Mammary epithelial cell (primary cell): ENCODE data around the gene SPATA31D3.

ENCODE experiments used
- CTCF ChIP-seq, 2 donors: IDR thresholded peaks in 1 of 2; conservative IDR thresholded peaks in 1 of 2; 2 replicates each; pipeline ENCODE4 v1.5.1; 2011 to 2012; ENCODE audit warnings: inconsistent platforms in 2 of 2, low read length in 2 of 2, mild to moderate bottlenecking in 2 of 2, control low read depth in 1 of 2, low read depth in 1 of 2; ENCODE audit not compliant: insufficient read depth in 1 of 2; ENCODE audit errors: extremely low read depth in 1 of 2
- EZH2 ChIP-seq: IDR thresholded peaks from 2 replicates; pipeline ENCODE4 v1.6.1; 2012; ENCODE audit warnings: low read length, inconsistent platforms, borderline replicate concordance

GRCh38 chr9:81896070-81896469, 47.2 kb upstream of the SPATA31D3 start:
- TF ChIP-seq CTCF (conservative IDR thresholded peaks at IDR 0.05 in 1 of 2, IDR thresholded peaks at IDR 0.05 in 1 of 2; ENCODE audit: extremely low read depth in 1 of 2, insufficient read depth in 1 of 2, low read depth in 1 of 2, low read length in 2 of 2) = no peak
- no peak for TF ChIP-seq EZH2
